ENCODE results near the gene FOXE1. TPM values are rescaled to one million over a fixed set of nuclear protein-coding genes. Genes with fewer than 3 reads are reported as not detected.

FOXE1 gene
- total RNA-seq, 2 donors from 2014 or later, result 0.08 TPM; not detected in 1

DNA sequence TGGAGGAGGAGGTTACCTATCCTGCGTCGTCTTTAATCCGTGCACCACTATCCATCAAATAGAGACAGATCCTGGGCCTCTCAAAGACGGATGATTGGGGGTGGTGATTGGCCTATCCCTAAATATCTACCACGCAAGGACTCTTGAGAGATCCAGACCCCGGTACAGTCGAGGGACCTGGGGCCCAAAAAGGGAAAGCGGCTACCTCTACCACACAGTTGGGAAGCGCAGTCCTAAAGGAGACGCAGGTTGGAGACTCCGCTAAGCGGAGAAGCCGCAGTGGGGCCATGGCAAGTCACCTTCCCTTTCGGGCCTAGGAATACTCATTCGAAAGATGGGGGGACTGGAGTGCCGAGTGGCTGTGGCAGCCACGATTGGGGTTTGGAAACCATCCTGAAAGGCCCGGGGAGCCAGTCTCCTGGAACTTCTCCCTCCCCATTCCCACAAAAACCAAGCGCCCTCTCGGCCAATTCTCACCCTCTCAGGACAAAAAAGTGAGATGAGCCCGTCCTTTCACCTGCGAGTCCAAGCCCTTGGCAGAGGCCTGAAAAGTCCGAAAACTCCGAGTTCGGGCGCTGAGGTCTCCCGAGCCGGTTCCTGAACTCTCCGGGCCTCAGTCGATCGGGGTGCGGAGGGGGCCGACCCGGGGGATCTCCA lies 499 bp upstream of the FOXE1 start:
- H3K4me3 Mint-ChIP-seq, result peak overlapping the region; percentile 68
- ATAC-seq (no peak), DNase-seq (no peak)
- peaks cover 5% of the 10 kb centered on the region for H3K36me3 Mint-ChIP-seq (ENCODE audit: low read depth)
- H3K9me3 ChIP-seq (ENCODE audit: control insufficient read depth, low read length, poor library complexity, severe bottlenecking), result peaks cover 4% of the 10 kb centered on the region
- H3K27me3 Mint-ChIP-seq, result peaks cover 66% of the 10 kb centered on the region
- peaks cover 13% of the 10 kb centered on the region for H3K4me1 Mint-ChIP-seq
- H3K27ac Mint-ChIP-seq, result no peak overlapping the region

DNA sequence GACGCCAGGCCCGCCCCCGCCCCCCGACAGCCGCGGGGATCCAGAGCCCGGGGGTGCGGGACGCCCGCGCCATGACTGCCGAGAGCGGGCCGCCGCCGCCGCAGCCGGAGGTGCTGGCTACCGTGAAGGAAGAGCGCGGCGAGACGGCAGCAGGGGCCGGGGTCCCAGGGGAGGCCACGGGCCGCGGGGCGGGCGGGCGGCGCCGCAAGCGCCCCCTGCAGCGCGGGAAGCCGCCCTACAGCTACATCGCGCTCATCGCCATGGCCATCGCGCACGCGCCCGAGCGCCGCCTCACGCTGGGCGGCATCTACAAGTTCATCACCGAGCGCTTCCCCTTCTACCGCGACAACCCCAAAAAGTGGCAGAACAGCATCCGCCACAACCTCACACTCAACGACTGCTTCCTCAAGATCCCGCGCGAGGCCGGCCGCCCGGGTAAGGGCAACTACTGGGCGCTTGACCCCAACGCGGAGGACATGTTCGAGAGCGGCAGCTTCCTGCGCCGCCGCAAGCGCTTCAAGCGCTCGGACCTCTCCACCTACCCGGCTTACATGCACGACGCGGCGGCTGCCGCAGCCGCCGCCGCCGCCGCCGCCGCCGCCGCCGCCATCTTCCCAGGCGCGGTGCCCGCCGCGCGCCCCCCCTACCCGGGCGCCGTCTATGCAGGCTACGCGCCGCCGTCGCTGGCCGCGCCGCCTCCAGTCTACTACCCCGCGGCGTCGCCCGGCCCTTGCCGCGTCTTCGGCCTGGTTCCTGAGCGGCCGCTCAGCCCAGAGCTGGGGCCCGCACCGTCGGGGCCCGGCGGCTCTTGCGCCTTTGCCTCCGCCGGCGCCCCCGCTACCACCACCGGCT lies 1.0 kb downstream of the FOXE1 start:
- peak overlapping the region; percentile 41 for H3K27ac Mint-ChIP-seq
- ATAC-seq (peak; percentile 87), DNase-seq (peak; percentile 23 to 39 (median 26))
- peaks cover 14% of the 10 kb centered on the region for H3K4me1 Mint-ChIP-seq
- H3K4me3 Mint-ChIP-seq, result peak overlapping the region; percentile 88
- peaks cover 4% of the 10 kb centered on the region for H3K9me3 ChIP-seq (ENCODE audit: control insufficient read depth, low read length, poor library complexity, severe bottlenecking)
- H3K36me3 Mint-ChIP-seq (ENCODE audit: low read depth), result peaks cover 5% of the 10 kb centered on the region
- H3K27me3 Mint-ChIP-seq, result peaks cover 65% of the 10 kb centered on the region

DNA sequence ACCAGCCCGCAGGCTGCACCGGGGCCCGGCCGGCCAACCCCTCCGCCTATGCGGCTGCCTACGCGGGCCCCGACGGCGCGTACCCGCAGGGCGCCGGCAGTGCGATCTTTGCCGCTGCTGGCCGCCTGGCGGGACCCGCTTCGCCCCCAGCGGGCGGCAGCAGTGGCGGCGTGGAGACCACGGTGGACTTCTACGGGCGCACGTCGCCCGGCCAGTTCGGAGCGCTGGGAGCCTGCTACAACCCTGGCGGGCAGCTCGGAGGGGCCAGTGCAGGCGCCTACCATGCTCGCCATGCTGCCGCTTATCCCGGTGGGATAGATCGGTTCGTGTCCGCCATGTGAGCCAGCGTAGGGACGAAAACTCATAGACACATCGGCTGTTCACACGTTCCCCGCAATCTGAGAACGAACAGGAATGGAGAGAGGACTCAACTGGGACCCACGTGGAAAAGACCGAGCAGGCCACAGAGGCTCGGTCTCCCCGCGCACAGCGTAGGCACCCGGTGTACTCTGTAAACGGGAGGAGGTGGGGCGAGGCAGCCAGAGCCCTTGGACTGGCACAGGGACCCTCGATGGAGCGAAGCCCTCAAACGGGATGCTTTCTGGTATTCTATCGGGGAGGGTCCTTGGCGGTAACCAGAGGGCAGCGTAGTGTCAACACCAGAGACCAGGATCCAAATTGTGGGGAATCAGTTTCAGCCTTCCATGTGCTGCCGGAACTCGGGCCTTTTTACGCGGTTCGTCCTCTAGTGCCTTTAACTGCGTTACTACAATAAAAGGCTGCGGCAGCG lies 1.9 kb downstream of the FOXE1 start:
- peak overlapping the region; percentile 47 for H3K4me3 Mint-ChIP-seq
- peaks cover 5% of the 10 kb centered on the region for H3K36me3 Mint-ChIP-seq (ENCODE audit: low read depth)
- no peak overlapping the region for H3K27ac Mint-ChIP-seq
- ATAC-seq (no peak), DNase-seq (no peak)
- H3K9me3 ChIP-seq (ENCODE audit: control insufficient read depth, low read length, poor library complexity, severe bottlenecking), result peaks cover 4% of the 10 kb centered on the region
- H3K4me1 Mint-ChIP-seq, result peaks cover 12% of the 10 kb centered on the region
- peaks cover 65% of the 10 kb centered on the region for H3K27me3 Mint-ChIP-seq

DNA sequence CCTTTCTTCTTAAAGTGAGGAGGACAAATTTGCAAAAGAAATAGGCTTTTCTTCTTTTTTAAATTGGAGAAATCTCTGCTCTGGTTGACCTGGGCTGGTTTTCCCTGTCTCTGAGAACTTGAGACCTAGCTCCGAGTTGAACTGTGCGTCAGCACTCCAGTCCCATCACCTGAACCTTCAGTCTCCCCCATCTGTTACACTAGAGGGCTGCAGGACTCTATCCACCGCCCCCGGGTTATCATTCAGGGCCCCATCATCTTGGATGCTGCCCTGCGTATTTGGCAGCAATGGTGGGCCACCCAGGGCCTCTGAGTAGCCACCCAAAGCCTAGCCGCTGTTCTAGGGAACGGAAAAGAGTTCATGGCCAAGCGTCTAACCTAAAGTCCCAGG lies 2.5 kb downstream of the FOXE1 start:
- ATAC-seq (no peak), DNase-seq (no peak)
- peaks cover 12% of the 10 kb centered on the region for H3K4me1 Mint-ChIP-seq
- peak overlapping the region; percentile 47 for H3K4me3 Mint-ChIP-seq
- peaks cover 4% of the 10 kb centered on the region for H3K9me3 ChIP-seq (ENCODE audit: control insufficient read depth, low read length, poor library complexity, severe bottlenecking)
- no peak overlapping the region for H3K27ac Mint-ChIP-seq
- H3K27me3 Mint-ChIP-seq, result peaks cover 65% of the 10 kb centered on the region
- H3K36me3 Mint-ChIP-seq (ENCODE audit: low read depth), result peaks cover 4% of the 10 kb centered on the region

DNA sequence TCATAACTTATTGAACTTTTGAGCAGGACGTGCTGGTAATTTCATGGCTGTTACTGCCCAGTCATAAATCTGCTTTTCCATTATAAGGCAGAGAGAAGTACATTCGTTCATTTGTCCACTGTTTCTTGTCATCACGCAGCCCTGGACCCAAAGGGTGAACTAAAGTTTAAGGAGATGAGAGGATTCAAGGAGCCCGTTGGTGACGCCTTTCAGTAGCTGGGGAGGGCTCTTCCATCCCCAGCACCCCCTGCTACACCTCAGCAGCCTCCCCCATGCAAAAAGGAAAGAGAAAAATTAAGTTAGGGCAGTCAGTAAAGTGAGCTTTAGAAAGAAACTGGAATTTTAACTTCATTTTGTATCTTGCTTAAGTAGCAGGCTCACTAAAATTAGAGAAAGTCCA lies 2.9 kb downstream of the FOXE1 start:
- no peak for DNase-seq
- H3K4me3 Mint-ChIP-seq, result no peak overlapping the region
- H3K27ac Mint-ChIP-seq, result no peak overlapping the region
- peaks cover 2% of the 10 kb centered on the region for H3K36me3 Mint-ChIP-seq (ENCODE audit: low read depth)
- peaks cover 65% of the 10 kb centered on the region for H3K27me3 Mint-ChIP-seq
- H3K9me3 ChIP-seq (ENCODE audit: control insufficient read depth, low read length, poor library complexity, severe bottlenecking), result peaks cover 4% of the 10 kb centered on the region
- H3K4me1 Mint-ChIP-seq, result peaks cover 12% of the 10 kb centered on the region
- ATAC-seq, result no peak

DNA sequence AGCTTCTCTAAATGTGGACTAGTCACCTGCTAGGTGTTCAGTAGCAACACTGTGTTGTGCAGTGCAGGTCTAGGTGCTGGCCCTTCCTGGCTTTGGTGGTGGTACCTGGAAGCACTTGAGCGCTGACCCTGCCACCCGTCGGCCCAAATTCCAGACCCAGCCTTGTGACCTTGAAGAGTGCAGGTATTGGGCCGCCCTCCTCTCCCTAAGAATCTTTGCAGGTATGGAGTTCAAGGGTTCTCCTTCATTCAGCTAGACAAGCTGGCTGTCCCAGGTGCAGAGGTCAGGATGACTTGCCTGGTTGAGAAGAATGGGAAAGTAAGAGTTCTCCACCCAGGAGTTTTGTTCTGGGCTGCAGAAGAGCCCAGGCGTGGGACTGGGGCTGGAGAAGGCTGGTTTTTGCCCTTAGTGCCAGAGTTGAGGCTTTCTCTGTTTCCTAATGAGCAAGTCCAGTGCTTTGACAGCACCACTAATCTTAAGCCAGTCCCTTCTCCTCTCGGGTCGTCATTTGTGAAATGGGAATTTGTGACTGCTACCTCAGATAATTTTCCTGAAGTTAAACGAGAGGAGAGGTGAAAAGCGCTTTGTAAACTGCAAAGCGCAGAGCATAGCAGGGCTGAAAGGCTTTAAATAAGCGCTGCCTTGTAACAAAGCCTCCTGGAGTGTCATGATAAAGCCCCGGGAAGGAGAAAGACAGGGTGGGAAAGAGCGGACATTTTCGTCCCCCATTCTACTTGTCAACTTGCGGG lies 4.0 kb downstream of the FOXE1 start:
- DNase-seq (no peak), ATAC-seq (no peak)
- H3K9me3 ChIP-seq (ENCODE audit: control insufficient read depth, low read length, poor library complexity, severe bottlenecking), result peaks cover 4% of the 10 kb centered on the region
- H3K4me3 Mint-ChIP-seq, result no peak overlapping the region
- H3K27ac Mint-ChIP-seq, result no peak overlapping the region
- peaks cover 68% of the 10 kb centered on the region for H3K27me3 Mint-ChIP-seq
- H3K4me1 Mint-ChIP-seq, result peaks cover 12% of the 10 kb centered on the region
- peaks cover 6% of the 10 kb centered on the region for H3K36me3 Mint-ChIP-seq (ENCODE audit: low read depth)

DNA sequence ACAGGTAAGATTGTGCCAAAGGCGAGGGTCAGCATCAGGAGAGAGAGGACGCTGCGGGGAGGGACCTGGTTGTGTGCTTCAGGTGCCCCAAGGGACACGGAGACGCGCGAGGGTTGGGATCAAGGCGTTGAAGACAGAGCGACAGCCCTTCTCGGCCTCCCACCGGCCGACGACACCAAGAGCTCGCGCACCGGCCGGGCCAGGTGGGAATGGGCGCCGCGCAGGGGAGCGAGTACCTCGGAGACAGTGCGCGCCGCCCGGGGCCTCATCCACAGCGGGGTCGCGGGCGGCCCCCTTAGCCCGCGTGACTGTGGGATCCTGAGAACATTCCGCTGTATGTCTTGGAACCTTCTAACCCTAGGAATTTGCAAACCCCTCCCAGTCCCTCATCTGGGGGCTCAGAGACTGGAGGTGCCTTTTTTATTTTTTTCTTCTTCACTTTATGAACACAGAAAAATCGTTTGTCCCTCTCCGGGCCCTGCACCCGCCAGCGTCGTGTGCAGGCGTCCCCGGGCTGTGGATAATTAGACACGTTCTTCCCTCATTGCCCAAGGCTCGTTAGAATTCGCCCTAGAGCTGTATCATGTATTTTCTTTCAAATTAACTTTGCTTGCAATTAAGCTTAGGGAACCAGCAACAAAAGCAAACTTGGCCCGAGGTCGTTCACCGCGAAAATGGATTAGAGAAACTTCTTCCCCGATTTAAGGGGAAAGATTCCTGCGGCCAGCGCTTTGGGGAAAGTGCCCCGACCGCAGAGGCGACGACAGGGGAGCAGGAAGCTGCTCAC lies 4.8 kb downstream of the FOXE1 start:
- H3K27me3 Mint-ChIP-seq, result peaks cover 72% of the 10 kb centered on the region
- peaks cover 6% of the 10 kb centered on the region for H3K36me3 Mint-ChIP-seq (ENCODE audit: low read depth)
- ATAC-seq (no peak), DNase-seq (no peak)
- H3K4me3 Mint-ChIP-seq, result peak overlapping the region; percentile 28
- H3K27ac Mint-ChIP-seq, result no peak overlapping the region
- peaks cover 4% of the 10 kb centered on the region for H3K9me3 ChIP-seq (ENCODE audit: control insufficient read depth, low read length, poor library complexity, severe bottlenecking)
- H3K4me1 Mint-ChIP-seq, result peaks cover 12% of the 10 kb centered on the region

DNA sequence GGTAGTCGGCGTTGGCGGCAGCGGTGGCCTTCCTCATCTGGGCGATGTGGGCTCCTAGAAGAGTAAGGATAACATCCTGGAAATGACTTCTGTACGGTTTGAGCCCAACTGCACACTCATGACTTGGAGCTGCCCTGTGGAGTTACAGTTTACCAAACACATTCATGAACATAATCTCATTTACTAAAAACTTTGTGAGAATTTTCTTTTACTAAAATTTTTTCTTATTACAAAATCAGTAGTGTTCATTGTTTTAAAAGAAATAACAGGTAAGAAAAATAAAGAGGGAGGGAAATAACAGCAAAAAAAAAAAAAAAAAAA lies 5.3 kb downstream of the FOXE1 start:
- peak overlapping the region; percentile 28 for H3K4me3 Mint-ChIP-seq
- H3K36me3 Mint-ChIP-seq (ENCODE audit: low read depth), result peaks cover 6% of the 10 kb centered on the region
- H3K4me1 Mint-ChIP-seq, result peaks cover 10% of the 10 kb centered on the region
- ATAC-seq, result no peak
- H3K27ac Mint-ChIP-seq, result no peak overlapping the region
- H3K27me3 Mint-ChIP-seq, result peaks cover 72% of the 10 kb centered on the region
- DNase-seq, result no peak
- H3K9me3 ChIP-seq (ENCODE audit: control insufficient read depth, low read length, poor library complexity, severe bottlenecking), result peaks cover 4% of the 10 kb centered on the region

DNA sequence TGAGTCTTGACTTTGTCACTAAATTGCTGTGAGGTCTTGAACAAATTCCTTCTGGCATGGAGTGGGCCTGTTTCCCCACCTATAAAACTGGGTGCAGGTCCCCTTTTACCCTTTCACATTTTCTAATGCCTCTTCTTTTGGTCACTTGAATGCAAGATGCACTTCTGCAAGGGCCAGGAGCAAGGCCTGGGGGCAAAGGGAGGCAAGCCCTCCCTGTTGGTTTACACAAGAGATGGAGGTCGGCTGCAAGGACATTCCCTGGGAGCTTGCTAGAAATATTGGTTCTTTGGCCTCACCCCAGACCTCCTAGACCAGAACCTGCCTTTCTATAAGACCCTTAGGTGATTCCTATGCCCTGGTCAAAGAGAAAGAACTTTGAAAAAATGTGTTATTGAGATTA lies 5.8 kb downstream of the FOXE1 start:
- peaks cover 4% of the 10 kb centered on the region for H3K9me3 ChIP-seq (ENCODE audit: control insufficient read depth, low read length, poor library complexity, severe bottlenecking)
- peaks cover 10% of the 10 kb centered on the region for H3K4me1 Mint-ChIP-seq
- H3K27me3 Mint-ChIP-seq, result peaks cover 72% of the 10 kb centered on the region
- ATAC-seq (no peak), DNase-seq (no peak)
- no peak overlapping the region for H3K4me3 Mint-ChIP-seq
- H3K36me3 Mint-ChIP-seq (ENCODE audit: low read depth), result peaks cover 7% of the 10 kb centered on the region
- H3K27ac Mint-ChIP-seq, result no peak overlapping the region

DNA sequence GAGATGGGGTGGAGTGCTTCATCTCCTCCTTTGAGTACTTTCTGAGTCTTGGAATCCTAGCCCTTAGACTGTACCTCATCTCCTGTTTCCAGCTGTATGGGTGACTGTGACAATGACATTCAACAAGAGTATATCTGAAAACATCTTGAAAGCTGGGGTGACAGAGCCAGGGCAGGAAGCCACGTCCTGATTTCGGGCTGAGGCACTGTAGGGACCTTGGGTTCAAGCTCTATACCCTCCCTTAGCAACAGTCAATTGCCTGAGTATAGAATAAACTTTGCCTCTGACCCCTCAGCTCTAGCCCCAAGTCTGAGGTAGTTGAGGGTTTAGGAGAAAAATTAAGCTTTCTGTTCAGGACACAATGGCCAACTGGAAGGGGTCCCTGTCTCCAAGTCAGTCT lies 6.3 kb downstream of the FOXE1 start:
- DNase-seq, result no peak
- no peak for ATAC-seq
- peaks cover 4% of the 10 kb centered on the region for H3K9me3 ChIP-seq (ENCODE audit: control insufficient read depth, low read length, poor library complexity, severe bottlenecking)
- peaks cover 7% of the 10 kb centered on the region for H3K4me1 Mint-ChIP-seq
- no peak overlapping the region for H3K27ac Mint-ChIP-seq
- H3K27me3 Mint-ChIP-seq, result peaks cover 72% of the 10 kb centered on the region
- no peak overlapping the region for H3K4me3 Mint-ChIP-seq
- peaks cover 6% of the 10 kb centered on the region for H3K36me3 Mint-ChIP-seq (ENCODE audit: low read depth)

DNA sequence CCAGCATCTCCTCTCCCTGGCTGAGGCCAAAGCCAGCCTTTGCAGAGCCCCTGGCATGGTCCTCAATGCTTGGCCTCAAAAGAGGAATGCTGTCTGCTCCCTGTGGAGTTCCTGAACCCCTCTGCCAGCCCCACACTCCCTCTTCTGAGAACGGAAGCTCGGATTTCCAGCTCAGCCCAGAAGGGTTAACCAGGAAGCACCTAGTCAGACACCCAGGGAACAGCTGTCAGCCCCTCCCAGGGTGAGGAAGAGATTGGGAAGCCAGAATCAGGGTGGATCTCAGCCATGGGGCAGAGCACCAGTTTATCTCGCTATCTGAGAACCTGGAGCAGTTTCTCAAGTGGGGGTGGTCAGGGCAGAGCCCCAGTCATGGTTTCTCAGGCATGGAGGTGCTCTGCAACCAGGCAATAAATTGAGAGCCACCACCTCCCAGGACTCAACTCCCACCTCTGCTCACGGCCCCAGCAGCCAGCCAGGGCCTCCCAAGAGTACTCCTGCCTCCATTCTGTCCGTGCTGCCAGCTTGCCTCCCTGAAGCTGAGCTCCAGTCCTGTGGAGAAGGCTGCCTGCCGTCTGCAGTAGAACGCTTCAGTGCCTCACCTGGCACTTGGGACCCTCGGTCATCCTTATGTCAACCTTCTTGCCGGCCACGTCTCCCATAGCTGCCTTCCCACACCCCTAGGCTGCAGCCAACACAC lies 7.6 kb downstream of the FOXE1 start:
- DNase-seq (no peak), ATAC-seq (no peak)
- H3K9me3 ChIP-seq (ENCODE audit: control insufficient read depth, low read length, poor library complexity, severe bottlenecking), result peaks cover 5% of the 10 kb centered on the region
- H3K27ac Mint-ChIP-seq, result no peak overlapping the region
- H3K4me3 Mint-ChIP-seq, result no peak overlapping the region
- H3K4me1 Mint-ChIP-seq, result peaks cover 7% of the 10 kb centered on the region
- H3K27me3 Mint-ChIP-seq, result peaks cover 64% of the 10 kb centered on the region
- peaks cover 11% of the 10 kb centered on the region for H3K36me3 Mint-ChIP-seq (ENCODE audit: low read depth)

DNA sequence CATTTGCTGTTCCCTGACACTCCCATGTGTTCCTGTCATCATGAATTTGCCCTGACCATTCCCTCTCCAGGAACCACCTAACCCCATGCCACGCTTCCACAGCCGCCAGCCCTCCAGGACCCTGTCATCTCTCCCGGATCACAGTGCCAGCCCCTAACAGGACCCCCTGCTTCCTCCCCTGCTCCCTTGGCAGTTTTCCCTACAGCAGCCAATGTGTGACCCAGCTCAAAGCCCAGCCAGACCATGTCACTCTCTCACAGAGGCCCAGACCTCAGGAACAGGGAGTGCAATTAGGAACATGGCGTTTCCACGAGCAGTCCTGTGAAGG lies 8.1 kb downstream of the FOXE1 start:
- Mint-ChIP-seq H3K27me3 (peaks cover 59% of the 10 kb centered on the region), H3K4me1 (peaks cover 7% of the 10 kb centered on the region), H3K36me3 (ENCODE audit: low read depth) (peaks cover 11% of the 10 kb centered on the region), H3K27ac (no peak overlapping the region), H3K4me3 (no peak overlapping the region)
- peaks cover 6% of the 10 kb centered on the region for H3K9me3 ChIP-seq (ENCODE audit: control insufficient read depth, low read length, poor library complexity, severe bottlenecking)
- DNase-seq (no peak), ATAC-seq (no peak)

Data from T-helper 17 cell (primary cell).